ENCODE results near the gene CAPZA1.
"Not testable (repeated sequence)": the region's sequence is repeated elsewhere in the genome, so short reads cannot be mapped to it uniquely, and the experiment has no call there.

DNA sequence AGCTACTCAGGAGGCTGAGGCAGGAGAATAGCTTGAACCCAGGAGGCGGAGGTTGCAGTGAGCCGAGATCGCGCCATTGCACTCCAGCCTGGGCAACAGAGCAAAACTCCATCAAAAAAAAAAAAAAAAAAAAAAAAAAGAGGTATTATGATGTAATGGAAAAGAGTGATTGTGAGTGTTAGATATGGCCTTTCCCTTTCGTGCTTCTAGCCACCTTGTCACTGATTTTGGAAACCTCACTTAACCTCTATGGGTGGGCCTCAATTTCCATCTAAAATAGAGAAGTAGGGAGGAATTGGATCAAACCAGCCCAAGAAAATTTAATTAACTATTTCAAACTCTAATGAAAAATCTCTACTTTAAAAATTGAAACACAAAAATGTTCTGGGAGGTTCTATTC lies 4.9 kb downstream of the CAPZA1 start:
- not testable (repeated sequence) for TF ChIP-seq POLR2A (IDR thresholded peaks at IDR 0.05; ENCODE audit: low read length); GATA1 (IDR thresholded peaks at IDR 0.05; ENCODE audit: low read depth, low read length)

All from erythroblast (primary cell).